Stimulated activated CD4-positive, alpha-beta T cell treated with anti-CD3 and anti-CD28 coated beads, Interleukin-1b, Interleukin-23, amount 100 ng/mL, for 48 hours (primary cell): ENCODE measurements around the gene FAM111B.
"Not testable (repeated sequence)": the region's sequence is repeated elsewhere in the genome, so short reads cannot be mapped to it uniquely, and the experiment has no call there.

Experiments used
- DNase-seq: peaks from one replicate; pipeline ENCODE4 v3.0.0-alpha.2; 2020

The FAM111B gene

GRCh38 chr11:59106363-59107336 lies at the start of gene FAM111B:
Gene FAM111B, plus strand, starts transcription at chr11:59107237. Its CDS starts 2,389 bp downstream, at chr11:59109626.
- peak; percentile 76 for DNase-seq

GRCh38 chr11:59058120-59059033 lies 48.7 kb upstream of the FAM111B start:
- peak; percentile 88 for DNase-seq

- not testable (repeated sequence) for DNase-seq
These were observed 46.9 kb upstream of the FAM111B start for GRCh38 chr11:59060096-59060495.

GRCh38 chr11:59062602-59063529 lies 44.2 kb upstream of the FAM111B start:
- DNase-seq = no peak

- DNase-seq = not testable (repeated sequence)
These were observed 42.9 kb upstream of the FAM111B start for GRCh38 chr11:59063996-59064727.

- DNase-seq = no peak
These were observed 38.0 kb upstream of the FAM111B start for GRCh38 chr11:59069087-59069486.

- DNase-seq = no peak
These were observed 30.0 kb upstream of the FAM111B start for GRCh38 chr11:59076876-59077571.

- DNase-seq = no peak
These were observed 28.6 kb upstream of the FAM111B start for GRCh38 chr11:59078435-59078834.

- DNase-seq = no peak
These were observed 28.0 kb upstream of the FAM111B start for GRCh38 chr11:59079086-59079485.

- DNase-seq = not testable (repeated sequence)
These were observed 26.6 kb upstream of the FAM111B start for GRCh38 chr11:59080421-59080820.

- not testable (repeated sequence) for DNase-seq
These were observed 25.5 kb upstream of the FAM111B start for GRCh38 chr11:59081430-59082020.

GRCh38 chr11:59086007-59086406 lies 21.0 kb upstream of the FAM111B start, which contains the start of gene GLYATL1B:
Gene GLYATL1B, plus strand, starts transcription at chr11:59086307. Its CDS starts 0 bp downstream, at chr11:59086307.
- not testable (repeated sequence) for DNase-seq

GRCh38 chr11:59088162-59088561 lies 18.9 kb upstream of the FAM111B start:
- no peak for DNase-seq

- not testable (repeated sequence) for DNase-seq
These were observed 13.5 kb upstream of the FAM111B start for GRCh38 chr11:59093576-59093975.

GRCh38 chr11:59095225-59095624 lies 11.8 kb upstream of the FAM111B start:
- not testable (repeated sequence) for DNase-seq

- not testable (repeated sequence) for DNase-seq
These were observed 11.0 kb upstream of the FAM111B start for GRCh38 chr11:59095972-59096575.

- DNase-seq = peak; percentile 59
These were observed 9.8 kb upstream of the FAM111B start for GRCh38 chr11:59097113-59097708.

- not testable (repeated sequence) for DNase-seq
These were observed 9.1 kb upstream of the FAM111B start for GRCh38 chr11:59097938-59098337.

GRCh38 chr11:59102259-59102765 lies 4.7 kb upstream of the FAM111B start:
- DNase-seq = peak; percentile 73
